Esophagus squamous epithelium (tissue), 5 donors: ENCODE data around the gene F2RL3. TPM values are rescaled to one million over a fixed set of nuclear protein-coding genes. Genes with fewer than 3 reads are reported as not detected.

ENCODE experiments used
- DNase-seq: peaks from one replicate; lab custom pipeline; 2025; lab: John Stamatoyannopoulos, UW
- H3K27ac ChIP-seq, 4 donors: fragments of 200-600 bp; sonication (generic); one replicate each; pipeline ENCODE4 v1.5.1; 2016 to 2019; ENCODE audit warnings: mild to moderate bottlenecking in 1 of 4
- H3K27me3 ChIP-seq, 4 donors: fragments of 200-600 bp; sonication (generic); 1 replicate in 3 of 4; 2 replicates in 1 of 4; pipeline versions ENCODE4 v1.5.1 to v1.6.0; 2017 to 2021; ENCODE audit warnings: antibody characterized with exemption in 1 of 4
- H3K36me3 ChIP-seq, 3 donors: fragments of 200-600 bp; sonication (generic); one replicate each; pipeline ENCODE4 v1.5.1; 2016 to 2019
- H3K4me1 ChIP-seq, 3 donors: fragments of 200-600 bp; sonication (generic); one replicate each; pipeline ENCODE4 v1.5.1; 2017 to 2019
- H3K4me3 ChIP-seq, 4 donors: fragments of 200-600 bp; sonication (generic); 1 replicate in 3 of 4; 2 replicates in 1 of 4; pipeline ENCODE4 v1.5.1; 2016 to 2019; ENCODE audit warnings: mild to moderate bottlenecking in 2 of 4, moderate library complexity in 1 of 4
- H3K9me3 ChIP-seq, 3 donors: fragments of 200-600 bp; sonication (generic); one replicate each; pipeline ENCODE4 v1.5.1; 2016 to 2019
- POLR2A ChIP-seq, 4 donors: fragments of 450-650 bp; IDR thresholded peaks; one replicate each; pipeline ENCODE4 v1.6.1; 2017; ENCODE audit warnings: antibody characterized with exemption in 4 of 4, mild to moderate bottlenecking in 4 of 4, moderate library complexity in 3 of 4
- WGBS, 2 donors: methylation state at CpG; one replicate each; pipeline ENCODE4 v1.1.5; 2018; 5-methylcytosine and 5-hydroxymethylcytosine counted together
- intact Hi-C: fragments of 100-400 bp; cut with DNase I; formaldehyde crosslinking; loops from one replicate; pipeline ENCODE4 v1.15.0; 2022
- total RNA-seq, 4 donors: library from RNA; depleted of rRNA; stranded (reverse); fragments of >200 nt; gene quantifications; one replicate each; pipeline ENCODE4 v1.1.0, GENCODE V29; 2016
- TF ChIP-seq, protein P1 (sequence below), 6 experiments: fragments of 450-650 bp in 4 of 6; fragments of 200-600 bp in 2 of 6; sonication (generic) in 2 of 6; IDR thresholded peaks; one replicate each; pipeline ENCODE4 v1.5.1; 2016 to 2019; ENCODE audit warnings: antibody characterized with exemption in 6 of 6, mild to moderate bottlenecking in 4 of 6, moderate library complexity in 4 of 6
- donor health status: DM: yes; HTN: yes; CAD: no.

Gene F2RL3
- 1 to 10 TPM in 1 of 4 donors, under 1 TPM in 3; 0.27 to 1.1 (median 0.81) TPM for total RNA-seq

DNA sequence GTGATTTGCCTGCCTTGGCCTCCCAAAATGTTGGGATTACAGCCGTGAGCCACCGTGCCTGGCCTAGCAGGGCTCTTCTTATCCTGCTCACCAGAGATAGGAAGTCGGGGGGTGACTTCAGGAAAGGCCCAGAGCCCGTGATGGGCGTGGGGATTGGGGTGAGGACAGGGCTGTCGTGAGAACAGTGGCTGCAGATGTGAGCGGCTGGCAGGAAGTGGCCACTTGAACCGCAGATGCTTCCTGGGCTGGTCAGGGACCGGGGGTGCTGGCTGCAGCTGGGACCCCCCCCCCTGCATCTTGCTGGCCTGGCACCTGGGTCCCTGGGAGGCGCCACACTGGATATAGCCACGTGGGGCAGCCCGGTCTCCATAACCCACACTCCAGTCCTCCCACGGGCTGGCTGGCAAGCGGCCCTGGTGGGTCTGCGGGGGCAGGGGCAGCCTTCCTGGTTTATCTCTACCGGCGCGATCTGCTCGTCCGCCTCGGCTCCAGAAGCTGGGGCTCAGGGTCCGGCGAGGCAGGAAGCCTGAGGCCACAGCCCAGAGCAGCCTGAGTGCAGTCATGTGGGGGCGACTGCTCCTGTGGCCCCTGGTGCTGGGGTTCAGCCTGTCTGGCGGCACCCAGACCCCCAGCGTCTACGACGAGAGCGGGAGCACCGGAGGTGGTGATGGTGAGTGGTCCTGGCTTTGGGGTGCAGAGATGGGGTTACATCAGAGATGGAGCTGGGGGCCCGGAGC lies at the start of gene F2RL3:
Gene F2RL3, plus strand, starts transcription at position 371 of the 737 bp plus-strand sequence. Its CDS starts 191 bp downstream, at position 562.
- intact Hi-C loops, result no loop called here
- WGBS, 2 donors, result 18 to 31% methylated on average over 6 to 9 of the region's 31 CpGs
- no peak for DNase-seq

DNA sequence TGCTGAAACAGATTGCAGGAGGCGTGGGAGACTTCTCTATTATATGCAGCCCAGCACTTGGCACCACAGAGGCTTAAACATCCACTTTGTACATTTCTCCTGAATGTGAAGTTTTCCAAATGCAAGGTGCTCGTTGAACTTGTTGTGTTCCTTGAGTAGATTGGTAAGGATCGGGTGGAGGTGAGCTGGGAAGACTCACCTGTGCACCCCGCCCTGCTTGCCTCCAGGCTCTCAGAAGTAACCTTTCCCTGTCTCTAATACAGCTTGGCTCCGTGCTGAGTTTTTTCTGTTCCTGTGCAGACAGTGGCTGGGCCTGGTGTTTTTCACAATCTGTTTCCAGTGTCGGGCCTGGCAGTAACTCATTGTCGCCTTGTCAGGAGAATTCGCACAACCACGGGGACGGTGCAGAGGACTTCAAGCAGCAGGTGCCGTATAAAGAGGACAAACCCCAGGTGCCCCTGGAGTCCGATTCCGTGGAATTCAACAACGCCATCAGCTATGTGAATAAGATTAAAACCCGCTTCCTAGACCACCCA lies 47.3 kb upstream of the F2RL3 start:
- Histone ChIP-seq H3K36me3 (peaks cover 15 to 100% (median 23%) of the 10 kb centered on the region in 3 donors), H3K4me3 (no peak overlapping the region), H3K4me1 (peaks cover 0 to 15% (median 0%) of the 10 kb centered on the region in 3 donors), H3K9me3 (no peaks in the 10 kb centered on the region), H3K27ac (no peak overlapping the region), H3K27me3 (no peaks in the 10 kb centered on the region)
- DNase-seq, result no peak
- intact Hi-C loops, result no loop called here
- TF ChIP-seq, protein P1, sequence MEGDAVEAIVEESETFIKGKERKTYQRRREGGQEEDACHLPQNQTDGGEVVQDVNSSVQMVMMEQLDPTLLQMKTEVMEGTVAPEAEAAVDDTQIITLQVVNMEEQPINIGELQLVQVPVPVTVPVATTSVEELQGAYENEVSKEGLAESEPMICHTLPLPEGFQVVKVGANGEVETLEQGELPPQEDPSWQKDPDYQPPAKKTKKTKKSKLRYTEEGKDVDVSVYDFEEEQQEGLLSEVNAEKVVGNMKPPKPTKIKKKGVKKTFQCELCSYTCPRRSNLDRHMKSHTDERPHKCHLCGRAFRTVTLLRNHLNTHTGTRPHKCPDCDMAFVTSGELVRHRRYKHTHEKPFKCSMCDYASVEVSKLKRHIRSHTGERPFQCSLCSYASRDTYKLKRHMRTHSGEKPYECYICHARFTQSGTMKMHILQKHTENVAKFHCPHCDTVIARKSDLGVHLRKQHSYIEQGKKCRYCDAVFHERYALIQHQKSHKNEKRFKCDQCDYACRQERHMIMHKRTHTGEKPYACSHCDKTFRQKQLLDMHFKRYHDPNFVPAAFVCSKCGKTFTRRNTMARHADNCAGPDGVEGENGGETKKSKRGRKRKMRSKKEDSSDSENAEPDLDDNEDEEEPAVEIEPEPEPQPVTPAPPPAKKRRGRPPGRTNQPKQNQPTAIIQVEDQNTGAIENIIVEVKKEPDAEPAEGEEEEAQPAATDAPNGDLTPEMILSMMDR (IDR thresholded peaks at IDR 0.05), result no peak
- no peak for TF ChIP-seq POLR2A (IDR thresholded peaks at IDR 0.05)
- 76 to 77% methylated on average over 8 to 11 of the region's 15 CpGs for WGBS, 2 donors

More for the DNA sequence above, at the start of gene F2RL3:
- peaks cover 0 to 27% (median 17%) of the 10 kb centered on the region in 3 donors for H3K4me1 ChIP-seq
- peak within 1 kb of the TSS in 3 of 4 donors; percentile 60 to 72 (median 62) for H3K27ac ChIP-seq
- H3K27me3 ChIP-seq, result peaks cover 0 to 37% (median 0%) of the 10 kb centered on the region in 4 donors
- no peaks in the 10 kb centered on the region for H3K36me3 ChIP-seq
- H3K4me3 ChIP-seq, result peak within 1 kb of the TSS; percentile 5 to 55 (median 26)
- TF ChIP-seq, protein P1 (IDR thresholded peaks at IDR 0.05), result no peak
- no peaks in the 10 kb centered on the region for H3K9me3 ChIP-seq

DNA sequence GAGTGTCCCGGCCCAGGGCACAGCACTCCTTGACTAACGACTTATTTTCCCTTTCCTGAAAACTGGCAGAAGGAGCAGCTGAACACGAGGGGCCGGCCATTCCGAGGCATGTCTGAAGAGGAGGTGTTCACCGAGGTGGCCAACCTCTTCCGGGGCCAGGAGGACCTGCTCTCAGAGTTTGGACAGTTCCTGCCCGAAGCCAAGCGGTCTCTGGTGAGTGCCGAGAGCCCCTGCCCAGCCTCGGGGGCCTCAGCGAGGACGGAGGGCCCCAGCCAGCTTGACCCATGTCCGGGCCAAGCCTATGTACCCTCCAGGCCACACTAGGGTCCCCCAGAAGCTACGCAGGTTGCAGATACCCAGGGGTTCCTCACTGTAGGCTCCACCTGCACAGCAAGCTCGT lies 41.9 kb upstream of the F2RL3 start:
- Histone ChIP-seq H3K4me1 (no peaks in the 10 kb centered on the region), H3K36me3 (peaks cover 36 to 100% (median 42%) of the 10 kb centered on the region in 3 donors), H3K27ac (no peak overlapping the region), H3K27me3 (no peaks in the 10 kb centered on the region), H3K9me3 (no peaks in the 10 kb centered on the region), H3K4me3 (no peak overlapping the region)
- WGBS, 2 donors, result 97% methylated on average over 6 of the region's 16 CpGs; no CpG with 5 or more reads in 1 of the 2 donors
- no peak for DNase-seq
- TF ChIP-seq, protein P1 (IDR thresholded peaks at IDR 0.05), result no peak
- no peak for TF ChIP-seq POLR2A (IDR thresholded peaks at IDR 0.05)
- intact Hi-C loops, result no loop called here

DNA sequence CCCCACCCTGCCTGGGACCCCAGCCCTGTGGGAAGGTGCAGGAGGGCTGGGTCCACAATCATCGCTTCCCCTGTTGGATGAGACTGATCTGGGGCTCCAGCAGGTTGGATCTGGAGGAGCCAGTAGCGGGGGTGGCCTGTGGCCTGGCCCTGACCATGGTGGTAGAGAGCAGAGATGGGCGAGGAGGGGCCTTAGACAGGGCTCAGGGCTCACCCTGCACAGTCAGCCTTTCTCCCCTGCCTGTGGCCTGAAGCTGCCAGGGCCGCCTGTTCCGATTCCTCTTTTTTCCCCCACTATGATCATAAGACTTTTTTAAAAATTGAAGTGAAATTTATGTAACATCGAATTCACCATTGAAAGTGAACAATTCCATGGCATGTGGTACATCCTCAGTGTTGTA lies 41.4 kb upstream of the F2RL3 start:
- Histone ChIP-seq H3K4me3 (no peak overlapping the region), H3K27ac (no peak overlapping the region), H3K27me3 (no peaks in the 10 kb centered on the region), H3K9me3 (no peaks in the 10 kb centered on the region), H3K4me1 (no peaks in the 10 kb centered on the region), H3K36me3 (peaks cover 37 to 100% (median 38%) of the 10 kb centered on the region in 3 donors)
- WGBS, 2 donors, result 84 to 96% methylated on average over 5 of the region's 6 CpGs
- TF ChIP-seq, protein P1 (IDR thresholded peaks at IDR 0.05), result no peak
- TF ChIP-seq POLR2A (IDR thresholded peaks at IDR 0.05), result no peak
- intact Hi-C loops, result no loop called here
- DNase-seq, result no peak

DNA sequence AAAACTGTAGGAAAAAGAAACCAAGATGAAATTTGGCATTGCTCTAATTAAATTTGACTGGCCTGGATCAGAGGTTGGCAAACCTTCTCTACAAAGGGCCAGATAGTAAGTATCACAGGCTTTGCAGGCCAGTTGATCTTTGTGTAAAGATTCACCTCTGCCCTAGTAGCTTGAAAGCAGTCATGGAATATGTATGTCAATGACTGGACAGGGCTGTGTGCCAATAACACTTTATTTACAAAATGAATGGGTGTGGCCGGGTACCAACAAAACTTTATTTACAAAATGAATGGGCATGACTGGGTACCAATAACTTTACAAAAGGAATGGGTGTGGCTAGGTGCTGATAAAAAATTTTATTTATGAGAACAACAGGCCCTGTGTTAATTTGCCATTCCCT lies 39.6 kb upstream of the F2RL3 start:
- H3K9me3 ChIP-seq, result no peaks in the 10 kb centered on the region
- no peak overlapping the region for H3K4me3 ChIP-seq
- WGBS, 2 donors, result 75 to 95% methylated on average over 1 of the region's 1 CpG
- H3K36me3 ChIP-seq, result peaks cover 33 to 100% (median 45%) of the 10 kb centered on the region in 3 donors
- H3K27ac ChIP-seq, result no peak overlapping the region
- intact Hi-C loops, result no loop called here
- TF ChIP-seq POLR2A (IDR thresholded peaks at IDR 0.05), result no peak
- TF ChIP-seq, protein P1 (IDR thresholded peaks at IDR 0.05), result no peak
- H3K4me1 ChIP-seq, result no peaks in the 10 kb centered on the region
- H3K27me3 ChIP-seq, result no peaks in the 10 kb centered on the region
- DNase-seq, result no peak
